Colonic mucosa (tissue), 4 donors: ENCODE data around the gene CAPN9. TPM values are rescaled to one million over a fixed set of nuclear protein-coding genes. Genes with fewer than 3 reads are reported as not detected.
A peak's percentile ranks its signal among the peaks of the same experiment; 100 is the strongest.

Source experiments
- DNase-seq: peaks from one replicate; pipeline ENCODE4 v3.0.0-alpha.2; 2020
- H3K27ac ChIP-seq: fragments of 200-600 bp; one replicate; pipeline ENCODE4 v1.8.0; 2021
- H3K27me3 ChIP-seq: fragments of 200-600 bp; one replicate; pipeline ENCODE4 v1.8.0; 2021
- H3K36me3 ChIP-seq: fragments of 200-600 bp; one replicate; pipeline ENCODE4 v1.8.0; 2021
- H3K4me1 ChIP-seq: fragments of 200-600 bp; one replicate; pipeline ENCODE4 v1.8.0; 2021; ENCODE audit warnings: mild to moderate bottlenecking
- H3K4me3 ChIP-seq: fragments of 200-600 bp; one replicate; pipeline ENCODE4 v1.8.0; 2021
- H3K9ac ChIP-seq, 2 donors: one replicate each; pipeline ENCODE4 v1.7.0; 2013; ENCODE audit warnings: control low read depth in 2 of 2, low read depth in 2 of 2, low read length in 2 of 2
- H3K9me3 ChIP-seq: fragments of 200-600 bp; one replicate; pipeline ENCODE4 v1.8.0; 2021
- CTCF ChIP-seq: fragments of 200-600 bp; IDR thresholded peaks from one replicate; pipeline ENCODE4 v1.8.0; 2022; ENCODE audit warnings: antibody characterized with exemption, mild to moderate bottlenecking
- intact Hi-C: fragments of 100-400 bp; cut with DNase I; formaldehyde crosslinking; loops from one replicate; pipeline ENCODE4 v1.14.1; 2022
- total RNA-seq, 2 donors: library from RNA; stranded (reverse); fragmentation: NEBNext Ultra II Directional in 1 of 2; extraction: Animal tissue kit (Norgen Biotek cat#: 25700) in 1 of 2; gene quantifications; one replicate each; pipeline ENCODE4 v1.2.1, GENCODE V29; 2021
- donor health status: healthy.
- donor health status: DM: no; HTN: no; CAD: no.
- donor health status: DM: no; HTN: no; CAD: no.

The CAPN9 gene
- total RNA-seq, 2 donors from 2014 or later = 14.3 to 36.3 TPM

GRCh38 chr1:230708631-230709580, 38.3 kb upstream of the CAPN9 start:
- TF ChIP-seq CTCF = no peak
- Histone ChIP-seq H3K9me3 (no peaks in the 10 kb centered on the region), H3K9ac (no peak overlapping the region), H3K27me3 (no peaks in the 10 kb centered on the region), H3K4me1 (peaks cover 3% of the 10 kb centered on the region), H3K36me3 (no peaks in the 10 kb centered on the region), H3K4me3 (no peak overlapping the region), H3K27ac (no peak overlapping the region)
- peak; percentile 93 for DNase-seq
- intact Hi-C loops = loop anchor here (10.0 kb wide), 1 partner anchor 66 kb away; no protein-coding TSS in a partner anchor

GRCh38 chr1:230709619-230710542, 37.3 kb upstream of the CAPN9 start:
- H3K4me1 ChIP-seq = peaks cover 3% of the 10 kb centered on the region
- H3K9ac ChIP-seq = no peak overlapping the region
- H3K36me3 ChIP-seq = no peaks in the 10 kb centered on the region
- intact Hi-C loops = loop anchor here (10.0 kb wide), 1 partner anchor 65 kb away; no protein-coding TSS in a partner anchor
- no peak overlapping the region for H3K4me3 ChIP-seq
- H3K27ac ChIP-seq = no peak overlapping the region
- no peak for DNase-seq
- no peak for TF ChIP-seq CTCF
- no peaks in the 10 kb centered on the region for H3K27me3 ChIP-seq
- no peaks in the 10 kb centered on the region for H3K9me3 ChIP-seq

GRCh38 chr1:230710543-230710904, 36.7 kb upstream of the CAPN9 start:
- H3K4me3 ChIP-seq = no peak overlapping the region
- H3K36me3 ChIP-seq = no peaks in the 10 kb centered on the region
- H3K27ac ChIP-seq = no peak overlapping the region
- DNase-seq = no peak
- no peaks in the 10 kb centered on the region for H3K27me3 ChIP-seq
- no peak for TF ChIP-seq CTCF
- no peaks in the 10 kb centered on the region for H3K9me3 ChIP-seq
- intact Hi-C loops = no loop called here
- peaks cover 3% of the 10 kb centered on the region for H3K4me1 ChIP-seq
- no peak overlapping the region for H3K9ac ChIP-seq

- H3K36me3 ChIP-seq = no peaks in the 10 kb centered on the region
- peaks cover 3% of the 10 kb centered on the region for H3K4me1 ChIP-seq
- H3K27me3 ChIP-seq = no peaks in the 10 kb centered on the region
- H3K27ac ChIP-seq = no peak overlapping the region
- intact Hi-C loops = no loop called here
- H3K9me3 ChIP-seq = no peaks in the 10 kb centered on the region
- no peak overlapping the region for H3K4me3 ChIP-seq
- DNase-seq = no peak
- no peak for TF ChIP-seq CTCF
- H3K9ac ChIP-seq = no peak overlapping the region
Measured at GRCh38 chr1:230711245-230711644, 35.9 kb upstream of the CAPN9 start.

GRCh38 chr1:230712470-230712942, 34.7 kb upstream of the CAPN9 start:
- intact Hi-C loops = no loop called here
- H3K9me3 ChIP-seq = no peaks in the 10 kb centered on the region
- H3K27me3 ChIP-seq = no peaks in the 10 kb centered on the region
- no peak for TF ChIP-seq CTCF
- no peak overlapping the region for H3K4me3 ChIP-seq
- no peaks in the 10 kb centered on the region for H3K36me3 ChIP-seq
- no peak for DNase-seq
- H3K4me1 ChIP-seq = peaks cover 3% of the 10 kb centered on the region
- no peak overlapping the region for H3K9ac ChIP-seq
- no peak overlapping the region for H3K27ac ChIP-seq
